Activated T-cell treated with anti-CD3 and anti-CD28 coated beads, Interleukin-2, amount 50 U/mL, for 4 hours (primary cell): ENCODE measurements around the gene SEC14L1. TPM values are rescaled to one million over a fixed set of nuclear protein-coding genes. Genes with fewer than 3 reads are reported as not detected.
"Not testable (repeated sequence)": the region's sequence is repeated elsewhere in the genome, so short reads cannot be mapped to it uniquely, and the experiment has no call there.

ENCODE experiments used
- ATAC-seq, 2 donors: fragments of 200-7000 bp; cut with Tn5 transposase; one replicate each; pipeline ENCODE4 v1.10.0; 2021
- DNase-seq: peaks from one replicate; pipeline ENCODE4 v3.0.0-alpha.2; 2020
- H3K27me3 Mint-ChIP-seq: one replicate; pipeline ENCODE4 v1.8.0; 2021; ENCODE audit warnings: low read depth, mixed read lengths
- H3K36me3 Mint-ChIP-seq: one replicate; pipeline ENCODE4 v1.8.0; 2022; ENCODE audit warnings: mixed read lengths; ENCODE audit not compliant: insufficient read depth
- H3K4me1 Mint-ChIP-seq: one replicate; pipeline ENCODE4 v1.8.0; 2021; ENCODE audit warnings: low read depth, mixed read lengths
- H3K4me3 Mint-ChIP-seq: one replicate; pipeline ENCODE4 v1.8.0; 2021; ENCODE audit warnings: mild to moderate bottlenecking, moderate library complexity, mixed read lengths
- H3K9me3 Mint-ChIP-seq: one replicate; pipeline ENCODE4 v1.8.0; 2021; ENCODE audit warnings: mixed read lengths
- total RNA-seq, 3 donors: library from RNA; stranded (reverse); gene quantifications; one replicate each; pipeline ENCODE4 v1.2.1, GENCODE V29; 2021

SEC14L1 gene
- total RNA-seq, 3 donors from 2014 or later: 26.5 to 36.9 (median 27.4) TPM

- ATAC-seq (no peak), DNase-seq (no peak)
- Mint-ChIP-seq H3K4me1 (peaks cover 2% of the 10 kb centered on the region), H3K4me3 (no peak overlapping the region), H3K27me3 (peaks cover under 1% of the 10 kb centered on the region), H3K36me3 (no peaks in the 10 kb centered on the region), H3K9me3 (no peaks in the 10 kb centered on the region)
These were observed 101.5 kb downstream of the SEC14L1 start for GRCh38 chr17:77242118-77242851.

GRCh38 chr17:77245162-77245926 is 104.6 kb downstream of the SEC14L1 start:
- Mint-ChIP-seq H3K27me3 (peaks cover 22% of the 10 kb centered on the region), H3K4me3 (no peak overlapping the region), H3K4me1 (peaks cover 3% of the 10 kb centered on the region), H3K9me3 (no peaks in the 10 kb centered on the region), H3K36me3 (no peaks in the 10 kb centered on the region)
- ATAC-seq (no peak), DNase-seq (no peak)

- DNase-seq (no peak), ATAC-seq (peak; percentile 8 to 10)
- peaks cover 22% of the 10 kb centered on the region for H3K27me3 Mint-ChIP-seq
- no peaks in the 10 kb centered on the region for H3K9me3 Mint-ChIP-seq
- peaks cover 3% of the 10 kb centered on the region for H3K4me1 Mint-ChIP-seq
- no peaks in the 10 kb centered on the region for H3K36me3 Mint-ChIP-seq
- peak overlapping the region; percentile 45 for H3K4me3 Mint-ChIP-seq
These were observed 105.6 kb downstream of the SEC14L1 start for GRCh38 chr17:77246110-77247047.

- peak; percentile 98 for ATAC-seq
- Mint-ChIP-seq H3K27me3 (peaks cover 22% of the 10 kb centered on the region), H3K36me3 (no peaks in the 10 kb centered on the region), H3K4me1 (peaks cover 3% of the 10 kb centered on the region), H3K4me3 (peak overlapping the region; percentile 49), H3K9me3 (no peaks in the 10 kb centered on the region)
- DNase-seq: peak; percentile 89
These were observed 106.3 kb downstream of the SEC14L1 start for GRCh38 chr17:77247048-77247541.

GRCh38 chr17:77247609-77248008 is 106.8 kb downstream of the SEC14L1 start:
- peaks cover 22% of the 10 kb centered on the region for H3K27me3 Mint-ChIP-seq
- ATAC-seq (no peak), DNase-seq (no peak)
- H3K36me3 Mint-ChIP-seq: no peaks in the 10 kb centered on the region
- H3K4me1 Mint-ChIP-seq: peaks cover 3% of the 10 kb centered on the region
- no peaks in the 10 kb centered on the region for H3K9me3 Mint-ChIP-seq
- H3K4me3 Mint-ChIP-seq: peak overlapping the region; percentile 49

GRCh38 chr17:77248216-77249114 is 107.7 kb downstream of the SEC14L1 start:
- Mint-ChIP-seq H3K4me3 (no peak overlapping the region), H3K27me3 (peaks cover 22% of the 10 kb centered on the region), H3K36me3 (no peaks in the 10 kb centered on the region), H3K9me3 (no peaks in the 10 kb centered on the region), H3K4me1 (peaks cover 3% of the 10 kb centered on the region)
- ATAC-seq: no peak
- no peak for DNase-seq

GRCh38 chr17:77251622-77252183 is 110.9 kb downstream of the SEC14L1 start:
- DNase-seq (no peak), ATAC-seq (no peak)
- Mint-ChIP-seq H3K27me3 (peaks cover 24% of the 10 kb centered on the region), H3K9me3 (no peaks in the 10 kb centered on the region), H3K4me1 (peaks cover 2% of the 10 kb centered on the region), H3K36me3 (no peaks in the 10 kb centered on the region), H3K4me3 (no peak overlapping the region)

GRCh38 chr17:77252306-77252705 is 111.5 kb downstream of the SEC14L1 start:
- H3K27me3 Mint-ChIP-seq: peaks cover 28% of the 10 kb centered on the region
- H3K4me3 Mint-ChIP-seq, ATAC-seq, DNase-seq, H3K4me1 Mint-ChIP-seq, H3K9me3 Mint-ChIP-seq, H3K36me3 Mint-ChIP-seq: not testable (repeated sequence)

- no peak for DNase-seq
- H3K4me1 Mint-ChIP-seq: no peaks in the 10 kb centered on the region
- H3K4me3 Mint-ChIP-seq: no peak overlapping the region
- H3K27me3 Mint-ChIP-seq: peaks cover 25% of the 10 kb centered on the region
- no peaks in the 10 kb centered on the region for H3K9me3 Mint-ChIP-seq
- ATAC-seq: no peak
- no peaks in the 10 kb centered on the region for H3K36me3 Mint-ChIP-seq
These were observed 112.9 kb downstream of the SEC14L1 start for GRCh38 chr17:77253611-77254051.

GRCh38 chr17:77254951-77255825 is 114.4 kb downstream of the SEC14L1 start:
- Mint-ChIP-seq H3K27me3 (peaks cover 22% of the 10 kb centered on the region), H3K36me3 (no peaks in the 10 kb centered on the region)
- no peak for DNase-seq

GRCh38 chr17:77255970-77256369 is 115.2 kb downstream of the SEC14L1 start:
- peaks cover 22% of the 10 kb centered on the region for H3K27me3 Mint-ChIP-seq
- not testable (repeated sequence) for DNase-seq, ATAC-seq, H3K4me3 Mint-ChIP-seq, H3K4me1 Mint-ChIP-seq, H3K36me3 Mint-ChIP-seq, H3K9me3 Mint-ChIP-seq

More at GRCh38 chr17:77254951-77255825, 114.4 kb downstream of the SEC14L1 start:
- Mint-ChIP-seq H3K9me3 (no peaks in the 10 kb centered on the region), H3K4me1 (no peaks in the 10 kb centered on the region), H3K4me3 (no peak overlapping the region)
- no peak for ATAC-seq

GRCh38 chr17:77256710-77257109 is 115.9 kb downstream of the SEC14L1 start:
- H3K4me3 Mint-ChIP-seq: no peak overlapping the region
- H3K27me3 Mint-ChIP-seq: peaks cover 22% of the 10 kb centered on the region
- no peak for ATAC-seq
- no peaks in the 10 kb centered on the region for H3K36me3 Mint-ChIP-seq
- no peak for DNase-seq
- H3K4me1 Mint-ChIP-seq: no peaks in the 10 kb centered on the region
- no peaks in the 10 kb centered on the region for H3K9me3 Mint-ChIP-seq
